Activated T-cell treated with anti-CD3 and anti-CD28 coated beads for 1 hour (primary cell): ENCODE measurements around the gene GLMN.
"Not testable (repeated sequence)": the region's sequence is repeated elsewhere in the genome, so short reads cannot be mapped to it uniquely, and the experiment has no call there.

ENCODE experiments used
- DNase-seq: peaks from one replicate; pipeline ENCODE4 v3.0.0-alpha.2; 2020; ENCODE audit warnings: low read depth

GLMN gene

DNA sequence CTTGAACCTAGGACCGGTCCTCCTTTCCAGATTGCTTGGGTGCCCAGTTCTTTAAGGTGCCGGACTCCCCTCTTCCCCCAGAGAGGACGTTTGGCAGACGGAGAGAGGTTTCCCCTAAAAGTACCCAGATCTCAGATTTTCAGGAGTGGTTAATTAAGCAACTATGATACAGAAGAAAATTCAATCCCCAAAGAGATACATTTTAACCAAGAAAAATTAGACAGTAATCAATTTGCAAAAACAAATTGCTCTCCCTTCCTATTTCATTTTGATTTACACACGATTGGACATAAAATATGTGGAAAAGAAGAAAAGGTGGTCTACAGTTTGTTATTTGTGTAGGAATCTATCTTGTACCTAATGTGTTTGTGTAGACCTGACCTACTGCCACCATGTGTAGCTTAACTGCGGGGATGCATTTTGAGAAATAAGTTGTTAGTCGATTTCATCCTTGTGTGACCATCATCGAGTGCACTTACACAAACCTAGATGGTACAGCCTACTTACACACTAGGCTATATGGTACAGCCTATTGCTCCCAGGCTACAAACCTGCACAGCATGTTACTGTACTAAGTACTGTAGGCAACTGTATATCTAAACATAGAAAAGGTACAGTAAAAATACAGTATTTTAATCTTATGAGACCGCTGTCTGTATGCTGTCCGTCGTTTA, 827 bp upstream of the GLMN start:
- DNase-seq, result no peak

DNA sequence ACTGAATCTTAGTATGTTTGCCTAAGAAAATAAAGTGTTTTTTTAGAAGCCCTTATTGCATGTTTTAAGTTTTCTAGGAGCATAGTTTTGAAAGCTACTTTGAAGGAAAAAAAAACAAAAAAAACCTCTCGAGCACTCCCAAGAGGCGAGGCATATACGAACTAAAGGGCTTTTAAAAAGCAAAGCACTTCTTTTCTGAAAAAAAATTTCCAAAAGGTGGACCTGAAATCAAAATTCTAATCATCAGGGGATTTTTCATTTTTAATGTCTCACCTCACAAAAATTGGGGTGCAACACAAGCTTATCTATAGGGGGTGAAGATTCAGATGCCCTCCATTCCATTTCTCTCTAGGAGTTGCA, 594 bp downstream of the GLMN start:
- DNase-seq, result no peak

DNA sequence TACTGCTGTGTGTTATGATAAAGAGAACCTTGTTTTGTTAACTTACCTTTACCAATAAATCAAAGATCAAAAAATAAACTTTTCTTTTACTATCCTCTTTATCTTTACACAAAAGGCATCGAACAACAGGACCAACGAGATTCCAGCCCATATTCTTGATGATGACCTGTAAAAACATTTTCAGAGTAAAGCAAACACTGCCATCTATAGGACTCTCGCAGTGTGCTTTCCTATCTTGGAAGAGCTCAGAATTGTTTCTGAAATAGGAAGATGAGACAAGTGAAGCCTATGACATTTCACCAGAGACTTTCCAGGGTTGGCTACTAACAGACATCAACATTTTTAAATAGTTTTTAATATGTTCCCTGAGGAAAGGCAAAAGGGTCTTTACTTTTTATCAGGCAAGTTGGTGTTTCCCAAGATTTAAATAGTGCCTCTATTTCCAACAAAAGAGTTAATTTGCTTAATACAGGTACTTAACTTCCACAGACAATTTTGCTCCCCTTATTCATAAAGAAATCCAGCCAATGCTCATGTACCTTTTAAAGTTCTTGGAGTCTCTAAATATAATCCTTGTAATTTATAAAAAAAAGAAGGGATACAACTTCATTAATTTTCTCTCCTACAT, 7.3 kb downstream of the GLMN start:
- DNase-seq, result no peak

DNA sequence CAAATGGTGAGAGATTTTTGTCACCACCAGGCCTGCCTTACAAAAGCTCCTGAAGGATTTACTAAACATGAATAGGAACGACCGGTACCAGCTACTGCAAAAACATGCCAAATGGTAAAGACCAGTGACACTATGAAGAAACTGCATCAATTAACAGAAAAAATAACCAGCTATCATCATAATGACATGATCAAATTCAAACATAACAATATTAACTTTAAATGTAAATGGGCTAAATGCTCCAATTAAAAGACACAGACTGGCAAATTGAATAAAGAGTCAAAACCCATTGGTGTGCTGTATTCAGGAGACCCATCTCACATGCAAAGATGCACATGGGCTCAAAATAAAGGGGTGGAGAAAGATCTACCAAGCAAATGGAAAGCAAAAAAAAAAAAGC, 17.4 kb downstream of the GLMN start:
- DNase-seq, result not testable (repeated sequence)

DNA sequence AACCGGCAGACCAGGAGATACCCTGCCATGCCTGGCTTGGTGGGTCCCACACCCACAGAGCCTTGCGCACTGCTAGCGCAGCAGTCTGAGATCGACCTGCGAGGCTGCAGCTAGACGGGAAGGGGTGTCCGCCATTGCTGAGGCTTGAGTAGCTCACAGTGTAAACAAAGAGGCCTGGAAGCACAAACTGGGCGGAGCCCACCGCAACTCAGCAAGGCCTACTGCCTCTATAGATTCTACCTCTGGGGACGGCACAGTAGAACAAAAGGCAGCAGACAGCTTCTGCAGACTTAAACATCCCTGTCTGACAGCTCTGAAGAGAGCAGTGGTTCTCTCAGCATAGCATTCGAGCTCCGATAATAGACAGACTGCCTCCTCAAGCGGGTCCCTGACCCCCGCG, 19.0 kb downstream of the GLMN start:
- not testable (repeated sequence) for DNase-seq

DNA sequence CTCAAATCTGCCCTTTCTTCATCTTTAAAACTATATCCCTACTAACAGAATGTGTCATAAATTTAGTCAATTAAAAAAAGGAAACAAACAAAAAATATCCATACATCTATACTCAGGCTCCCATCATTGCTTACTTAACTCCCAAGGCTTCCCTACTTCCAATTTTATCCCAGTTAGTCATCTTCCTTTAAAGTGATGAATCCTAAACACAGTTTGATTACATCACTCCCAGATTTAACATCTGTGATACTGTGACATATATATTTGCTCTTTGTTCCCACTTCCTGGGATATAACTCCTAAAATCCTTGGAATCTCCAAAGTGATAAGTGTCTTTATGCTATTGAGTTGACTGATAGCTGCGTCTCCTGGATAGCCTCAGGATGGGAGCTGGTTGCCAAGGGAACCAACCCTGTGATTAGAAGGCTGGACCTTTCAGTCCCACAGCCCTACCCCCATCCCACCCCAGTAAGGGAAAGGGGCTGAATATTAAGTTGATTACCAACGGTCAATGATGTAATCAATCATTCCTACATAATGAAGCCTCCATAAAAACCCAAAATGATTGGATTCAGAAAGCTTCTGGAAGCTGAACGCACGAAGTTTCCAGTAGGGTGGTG, 21.6 kb downstream of the GLMN start:
- no peak for DNase-seq

DNA sequence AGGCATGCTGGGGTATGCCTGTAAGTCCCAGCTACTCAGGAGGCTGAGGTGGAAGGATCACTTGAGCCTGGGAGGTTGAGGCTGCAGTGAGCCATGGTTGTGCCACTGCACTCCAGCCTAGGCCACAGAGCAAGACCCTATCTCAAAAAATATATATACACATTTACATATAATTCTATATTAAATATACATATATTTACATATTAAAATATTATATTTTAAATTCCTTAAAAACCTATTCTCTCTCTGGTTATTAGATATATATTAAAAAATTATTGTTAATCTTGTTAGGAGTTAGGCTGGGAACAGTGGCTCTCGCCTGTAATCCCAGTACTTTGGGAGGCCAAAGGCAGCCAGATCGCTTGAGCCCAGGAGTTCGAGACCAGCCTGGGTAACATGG, 22.7 kb downstream of the GLMN start:
- no peak for DNase-seq

DNA sequence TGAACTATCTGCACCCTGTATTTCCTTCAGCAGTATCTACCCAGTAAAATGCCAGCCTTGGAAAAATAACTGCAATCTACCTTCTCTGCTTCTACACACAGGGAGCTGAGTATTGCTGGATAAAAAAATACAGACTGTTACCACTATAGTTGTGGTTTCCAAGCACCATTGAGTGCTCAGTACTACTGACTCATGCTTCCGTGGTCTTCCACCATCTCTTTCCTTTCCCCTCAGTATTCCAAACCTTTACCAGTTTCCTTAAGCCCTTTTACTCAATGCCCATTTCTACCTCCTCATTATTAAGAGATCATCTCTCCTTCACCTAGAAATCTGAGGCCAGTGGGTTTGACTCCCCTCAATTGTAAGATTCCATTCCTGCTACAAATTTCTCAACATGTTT, 23.8 kb downstream of the GLMN start:
- no peak for DNase-seq

DNA sequence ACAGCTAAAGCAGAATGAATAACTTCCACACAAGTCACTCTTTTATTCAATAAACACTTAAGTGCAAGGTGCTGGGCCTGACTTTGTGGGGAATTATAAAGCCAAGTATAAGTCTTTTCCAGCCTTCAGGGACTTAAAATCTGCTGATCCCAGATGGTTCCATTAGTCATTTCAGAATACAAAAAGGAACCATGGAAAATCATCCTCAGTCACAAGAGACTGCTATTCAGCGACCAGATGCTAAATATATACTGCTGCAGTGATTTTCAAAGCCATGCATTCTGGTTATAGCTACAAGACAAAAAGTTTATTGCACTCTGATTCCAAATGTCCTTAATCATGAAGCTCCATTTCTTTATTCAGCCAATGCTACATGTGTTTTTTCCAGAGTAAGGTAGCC, 25.7 kb downstream of the GLMN start:
- no peak for DNase-seq

DNA sequence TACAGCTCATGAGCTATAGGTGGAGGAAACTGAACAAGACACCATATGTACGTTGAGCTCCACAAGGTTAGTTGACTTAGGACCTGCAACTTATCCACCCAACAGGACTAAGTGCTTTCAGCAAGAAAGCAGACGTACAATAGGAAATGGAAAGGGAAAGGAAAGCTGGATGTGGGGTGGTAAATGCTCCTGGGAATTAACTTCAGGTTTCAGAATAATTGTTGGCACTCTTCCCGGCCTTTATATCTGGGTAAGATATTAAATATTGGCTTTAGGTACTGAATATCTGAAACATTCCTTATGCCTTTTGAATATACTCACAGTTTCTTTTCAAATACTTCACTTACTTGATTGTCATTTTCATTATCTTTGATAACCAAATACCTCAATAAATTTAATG, 36.3 kb downstream of the GLMN start:
- no peak for DNase-seq

DNA sequence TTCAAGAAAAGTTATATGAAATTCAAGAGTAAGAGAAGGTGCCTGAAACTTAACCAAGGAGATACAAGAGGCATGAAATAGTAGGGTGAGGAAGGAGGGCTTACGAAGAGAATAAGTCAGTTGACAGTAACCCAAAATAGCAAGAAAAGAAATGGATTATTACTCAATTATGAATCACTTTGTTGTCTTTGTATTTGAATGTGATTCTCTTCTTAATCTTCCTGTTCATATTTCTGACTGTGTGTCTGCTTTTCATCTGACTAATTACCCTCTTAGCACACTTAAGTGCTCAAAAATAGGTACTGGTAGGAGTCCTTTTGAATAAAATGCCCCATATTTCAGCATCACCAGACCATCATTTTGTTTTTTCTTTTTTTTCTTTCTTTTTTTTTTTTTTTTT, 39.4 kb downstream of the GLMN start:
- DNase-seq, result no peak

DNA sequence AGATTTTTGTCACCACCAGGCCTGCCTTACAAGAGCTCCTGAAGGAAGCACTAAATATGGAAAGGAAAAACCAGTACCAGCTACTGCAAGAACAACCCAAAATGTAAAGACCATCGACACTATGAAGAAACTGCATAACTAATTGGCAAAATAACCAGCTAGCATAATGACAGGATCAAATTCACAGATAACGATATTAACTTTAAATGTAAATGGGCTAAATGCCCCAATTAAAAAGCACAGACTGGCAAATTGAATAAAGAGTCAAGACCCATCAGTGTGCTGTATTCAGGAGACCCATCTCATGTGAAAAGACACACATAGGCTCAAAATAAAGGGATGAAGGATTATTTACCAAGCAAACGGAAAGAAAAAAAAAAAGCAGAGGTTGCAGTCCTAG, 44.1 kb downstream of the GLMN start:
- not testable (repeated sequence) for DNase-seq

DNA sequence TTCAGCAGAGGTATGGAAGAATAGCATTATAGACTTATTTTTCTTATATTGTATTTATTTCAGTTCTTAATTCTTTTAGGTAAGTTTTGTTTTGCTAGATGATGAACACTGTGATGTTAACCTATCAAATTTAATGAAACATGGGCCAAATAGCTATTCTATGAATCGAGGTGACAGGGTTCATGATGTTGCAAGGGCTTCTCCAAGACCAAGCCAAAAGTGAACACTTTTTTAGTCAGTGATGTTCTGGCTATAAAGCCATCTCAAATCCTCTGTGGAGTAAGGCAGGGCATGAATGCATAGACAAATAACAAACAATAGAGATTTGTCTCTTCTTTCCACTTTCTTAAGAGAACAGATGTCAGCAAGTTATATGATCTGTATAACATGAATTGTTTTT, 54.4 kb downstream of the GLMN start:
- no peak for DNase-seq

DNA sequence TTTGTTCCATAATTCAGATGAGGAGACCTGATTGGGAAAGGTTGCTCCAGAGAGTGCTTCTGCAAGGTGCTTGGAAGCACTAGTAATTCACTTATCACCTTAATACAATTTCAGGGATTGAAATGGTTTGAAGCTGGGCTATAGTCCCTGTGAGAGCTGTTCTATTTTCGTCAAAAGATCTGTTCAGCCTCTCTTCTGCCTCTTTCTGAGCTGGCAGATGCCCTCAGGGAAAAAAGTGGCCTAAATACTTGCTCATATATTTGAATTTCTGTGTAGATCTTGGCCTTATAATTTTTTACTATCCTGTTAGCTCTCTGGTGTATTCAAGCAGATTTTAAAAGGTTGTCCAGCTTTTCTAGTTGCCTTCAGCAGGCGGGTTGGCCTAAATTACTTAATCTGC, 58.8 kb downstream of the GLMN start:
- no peak for DNase-seq

DNA sequence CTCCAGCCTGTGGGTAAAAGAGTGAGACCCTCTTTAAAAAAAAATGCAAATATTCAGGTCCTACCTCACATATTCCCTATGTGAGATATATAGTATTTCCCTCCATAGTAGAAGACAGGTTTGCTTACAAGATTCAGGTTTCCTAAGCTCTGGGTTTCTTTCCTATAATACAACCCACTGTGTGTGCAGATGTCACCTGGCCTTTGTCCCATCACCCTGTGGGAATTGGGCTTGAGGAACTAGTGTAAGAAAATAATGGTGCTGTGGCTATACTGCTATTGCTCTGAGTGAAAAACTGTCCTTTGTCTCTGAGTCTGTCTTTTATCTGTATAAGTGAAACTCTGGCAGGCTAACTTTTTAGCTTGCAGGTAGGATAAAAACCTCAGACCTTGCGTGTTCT, 68.1 kb downstream of the GLMN start:
- DNase-seq, result no peak

DNA sequence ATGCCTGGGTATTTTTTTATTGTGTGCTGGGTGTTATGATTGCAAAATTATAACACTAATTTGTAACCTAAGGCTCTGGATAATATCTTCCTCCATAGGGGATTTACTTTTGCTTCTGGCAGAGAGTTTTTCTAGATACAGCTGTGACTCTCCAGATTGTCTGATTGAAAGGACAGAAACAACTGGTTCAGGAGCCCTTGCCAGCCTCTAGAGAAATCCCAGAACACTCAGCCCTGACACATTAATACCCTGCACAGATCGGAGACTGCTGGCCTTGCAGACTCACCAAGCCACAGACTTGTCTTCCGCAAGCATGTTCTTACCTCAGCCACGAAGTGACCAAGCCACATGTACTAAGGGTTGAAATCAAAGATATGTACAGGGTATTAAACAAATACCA, 70.4 kb downstream of the GLMN start:
- no peak for DNase-seq

DNA sequence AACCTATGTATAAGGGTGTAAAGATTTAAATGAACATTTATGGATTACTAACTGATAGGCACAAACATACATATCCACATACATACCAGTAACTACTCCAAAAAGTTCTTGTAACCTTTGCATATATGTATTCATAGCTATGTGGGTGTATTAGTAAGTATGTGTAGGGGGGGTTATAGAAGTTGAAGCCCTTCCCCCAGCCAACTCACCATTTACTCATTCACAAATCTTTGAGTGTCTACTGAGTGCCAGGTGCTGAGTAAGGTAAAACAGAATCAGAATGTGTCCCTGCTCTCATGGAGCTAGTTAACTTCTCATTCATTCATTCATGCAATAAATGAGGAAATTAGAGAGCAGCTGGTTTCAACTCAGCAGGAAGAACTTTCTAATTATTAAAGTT, 79.8 kb downstream of the GLMN start:
- DNase-seq, result no peak

DNA sequence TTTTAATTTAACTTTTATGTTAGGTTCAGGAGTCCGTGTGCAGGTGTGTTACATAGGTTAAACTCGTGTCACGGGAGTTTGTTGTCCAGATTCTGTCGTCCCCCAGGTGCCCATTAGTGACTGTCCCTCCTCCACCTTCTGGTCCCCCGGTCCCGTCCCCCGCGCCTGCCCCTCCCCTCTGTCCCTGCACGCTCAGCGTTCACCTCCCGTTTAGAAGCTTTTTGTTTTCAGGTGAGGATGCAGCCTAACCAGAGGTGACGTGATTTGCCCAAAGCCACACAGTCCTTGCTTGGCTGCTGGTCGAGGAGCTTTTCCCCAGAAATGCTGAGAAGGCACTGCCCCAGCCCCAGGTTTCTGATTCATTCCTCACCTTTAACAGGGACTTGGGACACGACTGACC, 80.2 kb downstream of the GLMN start:
- no peak for DNase-seq

DNA sequence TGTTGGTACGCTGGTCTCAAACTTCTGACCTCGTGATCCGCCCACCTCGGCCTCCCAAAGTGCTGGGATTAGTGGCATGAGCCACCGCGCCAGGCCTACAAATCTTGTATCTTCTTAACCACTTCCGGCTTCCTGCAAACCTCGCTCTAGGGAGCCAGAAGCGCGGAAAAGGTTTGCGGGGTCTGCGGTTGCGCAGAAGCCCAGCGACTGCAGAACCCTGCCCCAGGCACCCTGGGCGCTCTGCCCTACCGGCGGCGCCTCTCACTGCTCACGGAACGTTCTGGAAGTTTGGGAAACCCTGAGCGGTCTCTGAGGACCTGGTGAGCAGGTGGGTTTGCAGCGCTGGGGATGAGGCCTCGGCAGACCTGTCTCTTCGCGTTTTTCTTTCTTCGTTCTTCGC, 81.1 kb downstream of the GLMN start, which contains the start of gene C1orf146:
C1orf146 (plus strand) TSS at position 195 of the 400 bp plus-strand sequence. CDS start 13,506 bp downstream, outside the sequence.
- DNase-seq, result no peak

DNA sequence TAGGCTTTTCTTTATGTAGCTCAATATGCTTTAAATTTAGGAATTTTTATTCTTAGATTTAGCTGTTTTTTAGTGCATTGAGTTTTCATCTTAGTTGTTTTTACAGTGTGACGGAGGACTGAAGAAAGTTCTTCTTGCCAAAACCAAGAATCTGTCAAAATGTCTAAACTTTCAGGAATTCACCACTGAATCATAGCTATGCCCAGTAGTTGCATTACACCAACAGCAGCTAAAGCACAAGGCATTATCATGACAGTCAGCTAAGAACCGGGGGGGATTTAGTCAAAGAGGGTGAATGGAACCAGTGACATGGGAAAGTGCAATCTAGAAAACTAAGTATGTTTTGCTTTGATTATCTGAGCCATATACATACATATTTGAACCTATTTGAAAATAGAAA, 87.6 kb downstream of the GLMN start:
- no peak for DNase-seq

DNA sequence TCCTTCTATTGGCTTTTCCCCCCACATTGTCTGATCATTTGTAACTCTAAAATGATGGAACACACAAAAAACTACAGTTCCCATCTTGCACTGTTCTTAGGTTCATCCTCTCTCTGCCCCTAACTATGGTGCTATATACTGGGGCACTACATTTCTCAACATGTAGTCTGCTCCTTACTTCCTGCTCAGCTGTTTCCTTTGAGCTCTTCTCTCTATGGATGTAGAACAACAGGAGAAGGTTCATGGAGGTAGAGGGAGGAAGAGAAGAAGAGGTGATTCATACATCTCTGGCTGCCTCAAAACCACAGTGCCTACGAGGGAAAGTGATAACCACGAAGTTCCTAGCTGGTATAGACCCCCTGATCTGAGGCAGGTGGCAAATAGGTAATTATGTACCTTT, 88.1 kb downstream of the GLMN start:
- DNase-seq, result no peak

DNA sequence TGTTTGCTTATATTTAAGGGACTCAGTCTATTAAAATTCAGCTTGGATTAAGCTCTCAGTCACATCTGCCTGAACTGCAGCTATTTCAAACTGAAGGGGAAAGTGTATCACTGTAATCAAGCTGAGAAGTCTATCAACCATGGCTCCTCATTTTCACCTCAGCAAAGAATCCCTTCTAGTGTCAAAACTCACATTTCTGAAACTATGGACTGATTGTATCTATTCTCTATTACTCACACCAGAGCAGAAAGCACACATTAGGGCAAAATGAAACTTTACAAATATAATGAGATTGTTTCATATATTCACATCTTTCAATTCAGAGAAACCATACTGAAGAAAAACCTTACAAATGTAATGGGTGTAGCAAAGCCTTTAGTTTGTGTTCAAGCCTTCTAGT, 95.7 kb downstream of the GLMN start:
- no peak for DNase-seq

DNA sequence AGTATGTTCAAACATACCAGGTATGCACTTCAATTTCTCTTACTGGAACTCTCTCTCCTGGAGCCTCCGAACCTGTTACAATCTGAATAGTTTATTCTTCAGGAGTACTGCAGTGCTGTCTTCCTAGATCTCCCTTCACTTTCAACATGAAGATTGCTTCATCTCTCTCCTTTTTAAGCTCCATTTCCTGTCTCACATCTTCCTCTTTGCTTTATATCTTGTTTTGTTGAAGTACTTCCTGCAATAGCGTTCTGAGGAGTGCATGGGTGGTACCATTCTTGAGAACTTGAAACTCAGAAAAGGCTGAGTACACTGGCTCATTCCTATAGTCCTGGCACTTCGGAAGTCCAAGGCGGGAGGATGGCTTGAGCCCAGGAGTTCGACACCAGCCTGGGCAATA, 96.8 kb downstream of the GLMN start:
- no peak for DNase-seq
